Measurements from ENCODE around the gene PNPLA7.
"Not testable (repeated sequence)": the region's sequence is repeated elsewhere in the genome, so short reads cannot be mapped to it uniquely, and the experiment has no call there.

Gene PNPLA7

DNA sequence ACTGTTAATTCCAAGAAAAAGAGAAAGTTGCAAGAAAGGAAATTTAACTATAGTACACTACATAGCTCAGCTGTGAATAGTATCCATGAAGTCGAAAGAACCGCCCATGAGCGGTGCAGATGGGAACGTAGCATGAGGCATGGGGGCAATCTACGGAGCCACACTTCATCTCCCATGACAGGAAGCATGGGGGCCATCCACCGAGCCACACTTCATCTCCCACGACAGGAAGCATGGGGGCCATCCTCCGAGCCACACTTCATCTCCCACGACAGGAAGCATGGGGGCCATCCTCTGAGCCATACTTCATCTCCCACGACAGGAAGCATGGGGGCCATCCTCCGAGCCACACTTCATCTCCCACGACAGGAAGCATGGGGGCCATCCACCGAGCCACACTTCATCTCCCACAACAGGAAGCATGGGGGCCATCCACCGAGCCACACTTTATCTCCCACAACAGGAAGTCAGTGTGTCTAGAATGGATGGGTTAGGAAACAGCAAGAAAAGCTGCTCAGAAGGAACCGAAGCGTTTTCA, 13.5 kb downstream of the PNPLA7 start:
- not testable (repeated sequence) for H3K18ac ChIP-seq (ENCODE audit: low read length); H3K56ac ChIP-seq (ENCODE audit: low read length); H3K4me3 ChIP-seq (ENCODE audit: low read length); H2BK120ac ChIP-seq (ENCODE audit: low read depth, low read length); H4K5ac ChIP-seq (ENCODE audit: low read length); H2BK5ac ChIP-seq (ENCODE audit: low read length); H3K79me1 ChIP-seq (ENCODE audit: low read length); H3K4me2 ChIP-seq (ENCODE audit: low read length); H3K79me2 ChIP-seq (ENCODE audit: control insufficient read depth, insufficient read depth, low read length); H3K4ac ChIP-seq (ENCODE audit: low read depth, low read length); H3K4me1 ChIP-seq (ENCODE audit: control insufficient read depth, low read depth, low read length); H3K27me3 ChIP-seq (ENCODE audit: insufficient read depth, low read length, poor library complexity); H2AK5ac ChIP-seq (ENCODE audit: low read length); H2BK15ac ChIP-seq (replicated peaks; ENCODE audit: low read depth); H3K27ac ChIP-seq (ENCODE audit: low read depth, low read length); DNase-seq; H4K8ac ChIP-seq (ENCODE audit: low read depth, low read length); H3K9ac ChIP-seq (ENCODE audit: low read length); H3K23ac ChIP-seq (ENCODE audit: low read length); H3K36me3 ChIP-seq (ENCODE audit: control insufficient read depth, insufficient read depth, low read length)
- WGBS (ENCODE audit: extremely low coverage, insufficient coverage, low lambda C conversion rate), result no CpG with 5 or more reads among the region's 16 CpGs

DNA sequence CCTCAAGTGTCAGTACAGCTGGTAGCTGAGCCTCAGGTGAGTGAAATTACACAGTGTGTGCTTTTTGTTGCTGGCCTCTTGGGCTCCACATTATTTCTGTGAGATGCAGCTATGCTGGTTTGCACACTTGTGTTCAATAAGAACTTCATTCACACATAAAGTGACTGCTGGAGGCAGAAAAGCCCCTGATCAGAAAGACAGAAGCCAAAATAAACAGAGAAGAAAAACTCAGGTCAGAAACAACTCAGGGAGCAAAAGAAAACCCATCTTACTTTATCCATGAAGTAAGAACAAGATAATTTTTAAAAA, 15.1 kb downstream of the PNPLA7 start:
- no peak overlapping the region for H4K8ac ChIP-seq (ENCODE audit: low read depth, low read length)
- no peak for DNase-seq

DNA sequence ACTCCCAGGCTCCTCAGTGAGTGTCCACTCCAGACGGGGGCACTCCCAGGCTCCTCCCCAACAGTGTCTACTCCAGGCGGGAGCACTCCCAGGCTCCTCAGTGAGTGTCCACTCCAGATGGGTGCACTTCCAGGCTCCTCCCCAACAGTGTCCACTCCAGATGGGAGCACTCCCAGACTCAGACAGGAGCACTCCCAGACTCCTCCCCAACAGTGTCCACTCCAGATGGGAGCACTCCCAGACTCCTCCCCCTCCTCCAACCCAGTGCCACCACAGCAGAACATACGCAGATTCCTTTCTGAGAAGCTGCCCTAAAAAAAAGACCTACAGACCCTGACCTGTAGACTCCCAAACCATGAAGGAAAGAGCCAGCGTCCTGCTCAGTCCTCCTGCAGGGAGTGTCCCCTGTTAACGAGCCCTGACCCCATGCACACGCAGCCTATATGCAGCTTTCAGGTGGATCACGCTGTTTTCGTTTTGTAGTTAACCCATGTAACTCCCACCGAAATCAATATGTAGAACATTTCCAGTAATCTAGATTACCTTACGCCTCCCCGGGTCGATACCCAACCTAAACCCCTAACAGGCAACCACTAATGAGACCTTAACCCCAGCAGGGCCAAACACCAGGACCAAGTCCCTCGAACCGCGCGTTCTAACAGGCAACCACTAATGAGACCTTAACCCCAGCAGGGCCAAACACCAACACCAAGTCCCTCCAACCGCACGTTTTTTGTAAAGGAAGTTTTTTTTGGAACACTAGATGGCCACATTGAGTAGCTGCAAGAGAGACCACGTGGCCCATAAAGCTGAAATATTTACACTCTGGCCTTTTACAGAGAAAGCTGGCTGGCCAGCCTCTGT, 15.7 kb downstream of the PNPLA7 start:
- Histone ChIP-seq H4K8ac (ENCODE audit: low read depth, low read length) (no peak overlapping the region), H3K4me2 (ENCODE audit: low read length) (no peak overlapping the region), H2AK5ac (ENCODE audit: low read length) (no peak overlapping the region), H2BK5ac (ENCODE audit: low read length) (no peak overlapping the region), H3K4ac (ENCODE audit: low read depth, low read length) (no peak overlapping the region), H3K9ac (ENCODE audit: low read length) (no peak overlapping the region), H3K23ac (ENCODE audit: low read length) (no peak overlapping the region), H3K18ac (ENCODE audit: low read length) (no peak overlapping the region), H3K56ac (ENCODE audit: low read length) (no peak overlapping the region), H3K27me3 (ENCODE audit: insufficient read depth, low read length, poor library complexity) (no peaks in the 10 kb centered on the region), H3K27ac (ENCODE audit: low read depth, low read length) (no peak overlapping the region), H3K4me3 (ENCODE audit: low read length) (no peak overlapping the region), H4K5ac (ENCODE audit: low read length) (no peak overlapping the region), H2BK15ac (replicated peaks; ENCODE audit: low read depth) (no peak overlapping the region), H3K79me2 (ENCODE audit: control insufficient read depth, insufficient read depth, low read length) (no peaks in the 10 kb centered on the region), H3K36me3 (ENCODE audit: control insufficient read depth, insufficient read depth, low read length) (no peaks in the 10 kb centered on the region), H3K4me1 (ENCODE audit: control insufficient read depth, low read depth, low read length) (no peaks in the 10 kb centered on the region), H2BK120ac (ENCODE audit: low read depth, low read length) (no peak overlapping the region), H3K79me1 (ENCODE audit: low read length) (no peaks in the 10 kb centered on the region)
- DNase-seq, result peak; percentile 86
- no CpG with 5 or more reads among the region's 19 CpGs for WGBS (ENCODE audit: extremely low coverage, insufficient coverage, low lambda C conversion rate)

More for the DNA sequence above, 15.1 kb downstream of the PNPLA7 start:
- Histone ChIP-seq H2BK5ac (ENCODE audit: low read length) (no peak overlapping the region), H3K18ac (ENCODE audit: low read length) (no peak overlapping the region), H3K56ac (ENCODE audit: low read length) (no peak overlapping the region), H2BK120ac (ENCODE audit: low read depth, low read length) (no peak overlapping the region), H3K4me1 (ENCODE audit: control insufficient read depth, low read depth, low read length) (no peaks in the 10 kb centered on the region), H3K4me2 (ENCODE audit: low read length) (no peak overlapping the region), H3K4me3 (ENCODE audit: low read length) (no peak overlapping the region), H3K27me3 (ENCODE audit: insufficient read depth, low read length, poor library complexity) (no peaks in the 10 kb centered on the region), H3K9ac (ENCODE audit: low read length) (no peak overlapping the region), H3K23ac (ENCODE audit: low read length) (no peak overlapping the region), H2AK5ac (ENCODE audit: low read length) (no peak overlapping the region), H3K36me3 (ENCODE audit: control insufficient read depth, insufficient read depth, low read length) (no peaks in the 10 kb centered on the region), H3K4ac (ENCODE audit: low read depth, low read length) (no peak overlapping the region), H2BK15ac (replicated peaks; ENCODE audit: low read depth) (no peak overlapping the region), H4K5ac (ENCODE audit: low read length) (no peak overlapping the region), H3K79me1 (ENCODE audit: low read length) (no peaks in the 10 kb centered on the region), H3K27ac (ENCODE audit: low read depth, low read length) (no peak overlapping the region), H3K79me2 (ENCODE audit: control insufficient read depth, insufficient read depth, low read length) (no peaks in the 10 kb centered on the region)

DNA sequence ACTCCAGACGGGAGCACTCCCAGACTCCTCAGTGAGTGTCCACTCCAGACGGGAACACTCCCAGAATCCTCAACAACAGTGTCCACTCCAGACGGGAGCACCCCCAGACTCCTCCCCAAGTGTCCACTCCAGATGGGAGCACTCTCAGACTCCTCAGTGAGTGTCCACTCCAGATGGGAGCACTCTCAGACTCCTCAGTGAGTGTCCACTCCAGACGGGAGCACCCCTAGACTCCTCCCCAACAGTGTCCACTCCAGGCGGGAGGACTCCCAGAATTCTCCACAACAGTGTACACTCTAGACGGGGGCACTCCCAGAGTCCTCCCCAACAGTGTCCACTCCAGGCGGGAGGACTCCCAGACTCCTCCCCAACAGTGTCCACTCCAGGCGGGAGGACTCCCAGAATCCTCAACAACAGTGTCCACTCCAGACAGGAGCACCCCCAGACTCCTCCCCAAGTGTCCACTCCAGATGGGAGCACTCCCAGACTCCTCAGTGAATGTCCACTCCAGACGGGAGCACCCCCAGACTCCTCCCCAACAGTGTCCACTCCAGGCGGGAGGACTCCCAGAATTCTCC, 17.2 kb downstream of the PNPLA7 start:
- H2BK5ac ChIP-seq (ENCODE audit: low read length); H3K27ac ChIP-seq (ENCODE audit: low read depth, low read length); H2BK15ac ChIP-seq (replicated peaks; ENCODE audit: low read depth); H2AK5ac ChIP-seq (ENCODE audit: low read length); H3K79me1 ChIP-seq (ENCODE audit: low read length); H3K56ac ChIP-seq (ENCODE audit: low read length); H3K79me2 ChIP-seq (ENCODE audit: control insufficient read depth, insufficient read depth, low read length); H3K4me2 ChIP-seq (ENCODE audit: low read length); H3K4me3 ChIP-seq (ENCODE audit: low read length); H2BK120ac ChIP-seq (ENCODE audit: low read depth, low read length); H3K23ac ChIP-seq (ENCODE audit: low read length); H4K5ac ChIP-seq (ENCODE audit: low read length); H3K18ac ChIP-seq (ENCODE audit: low read length); H3K4me1 ChIP-seq (ENCODE audit: control insufficient read depth, low read depth, low read length); H3K36me3 ChIP-seq (ENCODE audit: control insufficient read depth, insufficient read depth, low read length); H4K8ac ChIP-seq (ENCODE audit: low read depth, low read length); H3K27me3 ChIP-seq (ENCODE audit: insufficient read depth, low read length, poor library complexity); H3K9ac ChIP-seq (ENCODE audit: low read length); DNase-seq; H3K4ac ChIP-seq (ENCODE audit: low read depth, low read length): not testable (repeated sequence)
- no CpG with 5 or more reads among the region's 10 CpGs for WGBS (ENCODE audit: extremely low coverage, insufficient coverage, low lambda C conversion rate)

DNA sequence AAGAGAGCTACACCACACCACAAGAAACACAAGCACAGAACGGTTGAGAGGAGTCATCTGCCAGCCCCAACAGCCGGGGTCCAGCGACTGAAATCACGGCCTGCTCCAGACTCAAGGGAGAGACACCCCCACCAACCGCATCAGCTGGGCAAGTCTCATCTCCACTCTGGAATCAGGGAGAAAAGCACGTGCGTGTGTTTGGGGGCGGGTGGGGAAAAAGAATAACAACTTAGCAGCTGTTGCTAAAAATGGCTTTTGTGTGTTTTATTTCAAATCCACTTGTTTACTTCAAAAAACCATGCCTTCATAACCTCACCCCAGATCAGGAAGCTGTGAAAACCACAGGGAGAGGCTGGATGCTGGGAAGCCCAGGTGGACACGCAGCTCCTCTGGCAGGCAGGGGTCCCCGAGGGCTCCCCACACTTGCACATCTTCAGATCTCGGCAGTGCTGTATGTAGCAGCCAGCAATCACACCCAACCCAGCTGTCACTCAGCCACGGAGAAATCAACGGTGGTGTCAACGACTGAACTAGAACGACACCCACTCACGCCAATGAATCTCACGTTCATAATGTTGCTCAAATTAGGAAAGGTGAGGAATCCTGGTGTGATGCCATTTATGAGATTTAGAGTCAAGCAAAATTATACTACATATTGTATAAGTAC, 19.0 kb downstream of the PNPLA7 start:
- H3K27me3 ChIP-seq (ENCODE audit: insufficient read depth, low read length, poor library complexity), result no peaks in the 10 kb centered on the region
- no peaks in the 10 kb centered on the region for H3K79me1 ChIP-seq (ENCODE audit: low read length)
- H3K36me3 ChIP-seq (ENCODE audit: control insufficient read depth, insufficient read depth, low read length), result no peaks in the 10 kb centered on the region
- H3K4me1 ChIP-seq (ENCODE audit: control insufficient read depth, low read depth, low read length), result no peaks in the 10 kb centered on the region
- H3K4me2 ChIP-seq (ENCODE audit: low read length), result no peak overlapping the region
- no peak overlapping the region for H3K9ac ChIP-seq (ENCODE audit: low read length)
- H3K27ac ChIP-seq (ENCODE audit: low read depth, low read length), result no peak overlapping the region
- no peak overlapping the region for H4K5ac ChIP-seq (ENCODE audit: low read length)
- no peak overlapping the region for H3K56ac ChIP-seq (ENCODE audit: low read length)
- no peak overlapping the region for H4K8ac ChIP-seq (ENCODE audit: low read depth, low read length)
- H2BK120ac ChIP-seq (ENCODE audit: low read depth, low read length), result no peak overlapping the region
- H3K79me2 ChIP-seq (ENCODE audit: control insufficient read depth, insufficient read depth, low read length), result no peaks in the 10 kb centered on the region
- no peak overlapping the region for H3K4ac ChIP-seq (ENCODE audit: low read depth, low read length)
- H2BK15ac ChIP-seq (replicated peaks; ENCODE audit: low read depth), result no peak overlapping the region
- H3K23ac ChIP-seq (ENCODE audit: low read length), result no peak overlapping the region
- H2BK5ac ChIP-seq (ENCODE audit: low read length), result no peak overlapping the region
- H2AK5ac ChIP-seq (ENCODE audit: low read length), result no peak overlapping the region
- no peak overlapping the region for H3K18ac ChIP-seq (ENCODE audit: low read length)
- no CpG with 5 or more reads among the region's 17 CpGs for WGBS (ENCODE audit: extremely low coverage, insufficient coverage, low lambda C conversion rate)
- DNase-seq, result no peak
- H3K4me3 ChIP-seq (ENCODE audit: low read length), result no peak overlapping the region
